Nephron (organoid): ENCODE data around the gene NPY.

Experiments
- H3K27ac Mint-ChIP-seq, 3 experiments: 2 replicates each; pipeline ENCODE4 v1.8.0; 2020; ENCODE audit warnings: mixed read lengths in 3 of 3, mild to moderate bottlenecking in 2 of 3, moderate library complexity in 1 of 3
- H3K27me3 Mint-ChIP-seq: 2 replicates; pipeline ENCODE4 v1.8.0; 2021; ENCODE audit warnings: low read depth, mild to moderate bottlenecking, moderate library complexity, mixed read lengths
- H3K36me3 Mint-ChIP-seq: 2 replicates; pipeline ENCODE4 v1.8.0; 2020; ENCODE audit warnings: low read depth, mixed read lengths
- H3K4me1 Mint-ChIP-seq: 2 replicates; pipeline ENCODE4 v1.8.0; 2020; ENCODE audit warnings: mixed read lengths
- H3K4me3 Mint-ChIP-seq, 3 experiments: 2 replicates each; pipeline ENCODE4 v1.8.0; 2020; ENCODE audit warnings: mild to moderate bottlenecking in 3 of 3, mixed read lengths in 3 of 3, moderate library complexity in 2 of 3
- H3K9me3 Mint-ChIP-seq: 2 replicates; pipeline ENCODE4 v1.8.0; 2020; ENCODE audit warnings: mixed read lengths
- CTCF ChIP-seq, 3 experiments: fragments of 200-600 bp; sonication (generic); IDR thresholded peaks; one replicate each; pipeline ENCODE4 v1.5.0; 2021; ENCODE audit warnings: antibody characterized with exemption in 3 of 3; ENCODE audit not compliant: unreplicated experiment in 3 of 3

Gene NPY

GRCh38 chr7:24283897-24284698 is at the start of gene NPY:
NPY (plus strand) TSS chr7:24284190; CDS start chr7:24285241, 1,051 bp downstream.
- no peaks in the 10 kb centered on the region for H3K36me3 Mint-ChIP-seq

GRCh38 chr7:24239260-24239659 is 44.7 kb upstream of the NPY start:
- Mint-ChIP-seq H3K9me3 (no peaks in the 10 kb centered on the region), H3K4me1 (no peaks in the 10 kb centered on the region), H3K27me3 (no peaks in the 10 kb centered on the region), H3K4me3 (no peak overlapping the region), H3K36me3 (no peaks in the 10 kb centered on the region), H3K27ac (no peak overlapping the region)
- TF ChIP-seq CTCF (IDR thresholded peaks at IDR 0.05; ENCODE audit: unreplicated experiment in 3 of 3) = no peak

More at GRCh38 chr7:24283897-24284698, at the start of gene NPY:
- no peak for TF ChIP-seq CTCF (IDR thresholded peaks at IDR 0.05; ENCODE audit: unreplicated experiment in 3 of 3)
- Mint-ChIP-seq H3K27ac (no peak within 1 kb of the TSS), H3K27me3 (peaks cover 23% of the 10 kb centered on the region), H3K4me3 (peak within 1 kb of the TSS; percentile 70 to 78 (median 75)), H3K9me3 (no peaks in the 10 kb centered on the region), H3K4me1 (no peaks in the 10 kb centered on the region)

GRCh38 chr7:24241206-24241605 is 42.8 kb upstream of the NPY start:
- Mint-ChIP-seq H3K27ac (no peak overlapping the region), H3K9me3 (no peaks in the 10 kb centered on the region), H3K4me1 (no peaks in the 10 kb centered on the region), H3K36me3 (no peaks in the 10 kb centered on the region), H3K4me3 (no peak overlapping the region), H3K27me3 (no peaks in the 10 kb centered on the region)
- TF ChIP-seq CTCF (IDR thresholded peaks at IDR 0.05; ENCODE audit: unreplicated experiment in 3 of 3) = no peak

- Mint-ChIP-seq H3K9me3 (peaks cover 2% of the 10 kb centered on the region), H3K36me3 (no peaks in the 10 kb centered on the region), H3K4me3 (no peak overlapping the region), H3K27ac (no peak overlapping the region), H3K4me1 (no peaks in the 10 kb centered on the region), H3K27me3 (no peaks in the 10 kb centered on the region)
- TF ChIP-seq CTCF (IDR thresholded peaks at IDR 0.05; ENCODE audit: unreplicated experiment in 3 of 3) = no peak
Measured at GRCh38 chr7:24244554-24244953, 39.4 kb upstream of the NPY start.

GRCh38 chr7:24245362-24245761 is 38.6 kb upstream of the NPY start:
- Mint-ChIP-seq H3K9me3 (peaks cover 6% of the 10 kb centered on the region), H3K27me3 (no peaks in the 10 kb centered on the region), H3K27ac (no peak overlapping the region), H3K4me3 (no peak overlapping the region), H3K36me3 (no peaks in the 10 kb centered on the region), H3K4me1 (no peaks in the 10 kb centered on the region)
- TF ChIP-seq CTCF (IDR thresholded peaks at IDR 0.05; ENCODE audit: unreplicated experiment in 3 of 3) = no peak

GRCh38 chr7:24249266-24249665 is 34.7 kb upstream of the NPY start:
- Mint-ChIP-seq H3K9me3 (peaks cover 17% of the 10 kb centered on the region), H3K27ac (no peak overlapping the region), H3K27me3 (no peaks in the 10 kb centered on the region), H3K4me3 (no peak overlapping the region), H3K4me1 (no peaks in the 10 kb centered on the region), H3K36me3 (no peaks in the 10 kb centered on the region)
- TF ChIP-seq CTCF (IDR thresholded peaks at IDR 0.05; ENCODE audit: unreplicated experiment in 3 of 3) = no peak
